NCI-H2196 (cell line): ENCODE data around the gene MBD3L3.
"Not testable (repeated sequence)": the region's sequence is repeated elsewhere in the genome, so short reads cannot be mapped to it uniquely, and the experiment has no call there.

Source experiments
- DNase-seq: peaks from one replicate; lab custom pipeline; 2025; ENCODE audit not compliant: unreplicated experiment; lab: John Stamatoyannopoulos, UW

The MBD3L3 gene

DNA sequence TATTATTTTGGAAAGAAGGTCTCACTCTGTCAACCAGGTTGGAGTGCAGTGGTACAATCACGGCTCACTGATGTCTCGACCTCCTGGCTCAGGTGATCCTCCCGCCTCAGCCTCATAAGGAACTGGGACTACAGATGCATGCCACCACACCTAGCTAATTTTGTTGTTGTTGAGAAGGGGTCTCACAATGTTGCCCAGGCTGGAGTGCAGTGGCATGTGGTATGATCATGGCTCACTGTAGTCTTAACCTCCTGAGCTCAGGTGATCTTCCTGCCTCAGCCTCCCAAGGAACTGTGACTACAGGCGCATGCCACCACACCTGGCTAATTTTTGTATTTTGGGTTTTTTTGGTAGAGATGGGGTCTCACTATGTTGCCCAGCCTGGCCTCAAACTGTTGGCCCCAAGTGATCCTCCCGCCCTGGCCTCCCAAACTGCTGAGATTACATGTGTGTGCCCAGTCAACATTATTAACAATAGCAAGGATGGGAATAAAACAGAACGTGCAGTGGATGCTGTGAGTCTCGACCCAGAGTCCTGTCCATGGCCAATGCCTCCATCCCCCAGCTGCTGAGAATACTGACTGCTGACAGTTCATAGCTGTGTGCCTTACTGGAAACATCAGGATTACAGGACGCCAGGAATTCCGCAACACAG is 5.4 kb upstream of the MBD3L3 start:
- DNase-seq = no peak

DNA sequence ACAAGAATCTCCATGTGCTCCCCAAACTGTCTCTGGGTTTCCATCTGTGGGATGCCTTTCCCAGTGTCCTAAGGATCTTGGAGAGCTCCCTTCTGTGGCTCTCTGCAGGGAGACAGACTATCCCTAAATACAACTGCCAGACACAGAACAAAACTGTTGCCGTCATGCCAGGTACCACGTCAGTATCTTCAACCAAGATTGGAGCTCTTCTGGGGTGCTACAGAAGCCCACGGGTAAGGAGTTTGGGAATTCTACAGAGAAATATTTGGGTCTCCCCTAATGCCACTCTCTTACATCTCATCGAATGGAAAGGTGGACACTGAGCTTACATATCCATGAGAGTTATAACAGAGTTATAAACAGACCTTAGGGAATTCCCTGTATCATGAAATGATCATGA is 4.9 kb upstream of the MBD3L3 start:
- no peak for DNase-seq

DNA sequence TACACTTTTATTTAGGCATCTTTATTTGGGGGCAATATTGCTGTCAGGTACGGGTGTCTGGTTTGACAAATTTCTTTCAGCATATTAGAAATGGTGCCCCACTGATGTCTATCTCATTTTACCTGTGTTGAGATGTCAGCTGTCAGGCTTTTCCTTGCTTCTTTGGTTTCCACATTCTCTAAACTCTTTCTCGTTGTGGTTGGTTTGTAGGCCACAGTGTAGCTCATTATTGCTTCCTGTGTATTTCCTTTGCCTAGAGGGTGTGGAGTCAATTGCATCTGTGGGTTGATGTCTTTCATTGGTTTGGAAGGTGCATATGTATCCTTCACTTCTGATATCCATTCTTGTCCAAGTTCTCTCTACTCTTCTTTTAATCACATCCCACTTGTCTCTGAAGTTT is 1.5 kb upstream of the MBD3L3 start:
- DNase-seq = not testable (repeated sequence)

DNA sequence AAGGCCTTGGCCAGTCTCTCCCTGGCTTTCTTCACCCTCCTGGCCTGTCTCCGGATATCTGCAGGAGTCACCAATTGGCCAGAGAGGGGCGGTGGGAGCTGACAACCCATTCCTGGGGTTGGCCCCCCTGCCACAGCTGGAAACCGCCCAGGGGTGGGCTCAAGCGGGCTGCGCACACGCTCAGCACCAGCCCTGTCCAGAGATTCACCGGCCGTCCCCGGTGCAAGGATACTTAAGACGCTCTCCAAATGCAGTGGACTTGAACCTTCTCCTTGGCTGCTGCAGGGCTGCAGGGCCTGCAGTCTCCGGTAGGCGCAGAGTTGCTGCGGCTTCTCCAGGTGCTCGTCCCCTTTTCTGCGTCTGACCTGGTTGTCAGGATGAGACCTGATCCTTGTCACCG is 2.1 kb downstream of the MBD3L3 start:
- DNase-seq = not testable (repeated sequence)

DNA sequence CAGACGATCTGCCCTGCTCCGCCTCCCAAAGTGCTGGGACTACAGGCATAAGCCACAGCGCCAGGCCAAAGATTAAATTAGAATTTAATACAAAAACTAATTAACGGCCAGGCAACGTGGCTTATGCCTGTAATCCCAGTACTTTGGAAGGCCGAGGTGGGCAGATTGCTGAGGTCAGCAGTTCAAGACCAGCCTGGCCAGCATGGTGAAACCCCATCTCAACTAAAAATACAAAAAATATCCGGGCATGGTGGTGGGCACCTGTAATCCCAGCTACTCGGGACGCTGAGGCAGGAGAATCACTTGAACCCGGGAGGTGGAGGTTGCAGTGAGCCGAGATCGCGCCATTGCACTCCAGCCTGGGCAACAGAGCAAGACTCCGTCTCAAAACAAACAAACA is 2.8 kb downstream of the MBD3L3 start:
- not testable (repeated sequence) for DNase-seq

DNA sequence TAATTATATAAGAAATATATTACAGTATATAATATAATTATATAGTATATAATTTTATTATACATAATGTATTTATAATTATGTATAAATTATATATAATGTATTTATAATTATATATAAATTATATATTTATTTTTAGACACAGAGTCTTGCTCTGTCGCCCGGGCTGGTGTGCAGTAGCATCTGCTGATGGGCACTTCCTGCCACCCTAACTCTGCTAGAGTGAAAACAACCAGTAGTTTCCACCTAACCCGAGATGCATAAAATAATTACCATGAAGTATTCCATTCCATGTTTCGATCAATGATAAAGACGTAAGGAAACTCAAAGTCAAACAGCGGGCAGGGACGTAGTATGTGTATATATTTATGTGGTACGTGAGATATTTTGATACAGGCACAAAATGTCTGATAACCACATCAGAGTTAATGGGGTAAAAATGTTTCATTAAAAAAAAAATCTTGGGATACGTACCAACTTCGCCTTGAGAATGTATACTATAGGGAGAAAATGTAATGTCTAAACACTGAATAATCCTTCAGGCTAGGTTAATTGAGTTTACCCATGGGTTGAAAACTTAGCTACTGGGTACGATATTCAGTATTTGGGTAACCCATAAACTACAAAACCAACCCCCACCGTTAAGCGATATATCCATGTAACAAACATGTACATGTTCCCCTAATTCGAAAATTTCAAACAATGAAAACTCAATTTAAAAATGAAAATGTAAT is 3.7 kb downstream of the MBD3L3 start:
- not testable (repeated sequence) for DNase-seq

DNA sequence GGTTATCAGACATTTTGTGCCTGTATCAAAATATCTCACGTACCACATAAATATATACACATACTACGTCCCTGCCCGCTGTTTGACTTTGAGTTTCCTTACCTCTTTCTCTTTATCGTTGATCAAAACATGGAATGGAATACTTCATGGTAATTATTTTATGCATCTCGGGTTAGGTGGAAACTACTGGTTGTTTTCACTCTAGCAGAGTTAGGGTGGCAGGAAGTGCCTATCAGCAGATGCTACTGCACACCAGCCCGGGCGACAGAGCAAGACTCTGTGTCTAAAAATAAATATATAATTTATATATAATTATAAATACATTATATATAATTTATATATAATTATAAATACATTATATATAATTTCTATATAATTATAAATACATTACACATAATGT is 5.6 kb downstream of the MBD3L3 start:
- not testable (repeated sequence) for DNase-seq

DNA sequence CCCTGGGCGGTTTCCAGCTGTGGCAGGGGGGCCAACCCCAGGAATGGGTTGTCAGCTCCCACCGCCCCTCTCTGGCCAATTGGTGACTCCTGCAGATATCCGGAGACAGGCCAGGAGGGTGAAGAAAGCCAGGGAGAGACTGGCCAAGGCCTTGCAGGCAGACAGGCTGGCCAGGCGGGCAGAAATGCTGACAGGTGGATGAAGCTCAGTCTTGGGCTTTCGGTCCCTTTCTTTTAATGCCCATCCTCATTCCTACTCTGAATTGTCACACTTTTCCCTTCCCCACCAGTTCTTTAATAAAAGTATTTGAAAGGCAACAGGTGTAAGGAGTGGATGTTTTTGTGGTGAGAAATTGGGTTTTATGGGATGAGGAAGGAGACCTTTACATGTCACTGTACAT is 7.1 kb downstream of the MBD3L3 start:
- not testable (repeated sequence) for DNase-seq

DNA sequence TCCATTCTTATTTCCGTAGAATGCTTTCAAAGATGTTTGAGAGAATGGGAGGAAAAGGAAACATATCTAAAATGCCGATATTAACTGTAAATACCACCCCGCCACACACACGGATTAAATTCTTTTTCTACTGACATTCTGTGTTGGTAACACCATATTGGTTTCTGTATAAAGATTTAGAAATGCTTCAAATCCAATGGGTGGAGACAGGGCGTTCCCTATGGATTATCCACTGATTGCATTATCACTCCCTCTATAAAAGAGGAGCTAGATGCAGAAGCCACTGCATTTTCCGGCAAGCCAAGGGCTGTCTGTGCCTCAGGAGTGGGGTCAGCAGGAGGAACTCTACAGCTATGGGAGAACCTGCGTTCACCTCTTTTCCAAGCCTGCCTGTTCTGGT is 9.5 kb downstream of the MBD3L3 start, which contains the start of gene MBD3L2:
Gene MBD3L2 (plus strand): TSS at position 301 of the 400 bp plus-strand sequence. CDS start 53 bp downstream, at position 354.
- not testable (repeated sequence) for DNase-seq

DNA sequence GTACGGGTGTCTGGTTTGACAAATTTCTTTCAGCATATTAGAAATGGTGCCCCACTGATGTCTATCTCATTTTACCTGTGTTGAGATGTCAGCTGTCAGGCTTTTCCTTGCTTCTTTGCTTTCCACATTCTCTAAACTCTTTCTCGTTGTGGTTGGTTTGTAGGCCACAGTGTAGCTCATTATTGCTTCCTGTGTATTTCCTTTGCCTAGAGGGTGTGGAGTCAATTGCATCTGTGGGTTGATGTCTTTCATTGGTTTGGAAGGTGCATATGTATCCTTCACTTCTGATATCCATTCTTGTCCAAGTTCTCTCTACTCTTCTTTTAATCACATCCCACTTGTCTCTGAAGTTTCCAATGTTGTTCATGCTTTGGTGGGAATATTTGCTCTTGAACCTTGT is 16.9 kb downstream of the MBD3L3 start:
- DNase-seq = not testable (repeated sequence)

DNA sequence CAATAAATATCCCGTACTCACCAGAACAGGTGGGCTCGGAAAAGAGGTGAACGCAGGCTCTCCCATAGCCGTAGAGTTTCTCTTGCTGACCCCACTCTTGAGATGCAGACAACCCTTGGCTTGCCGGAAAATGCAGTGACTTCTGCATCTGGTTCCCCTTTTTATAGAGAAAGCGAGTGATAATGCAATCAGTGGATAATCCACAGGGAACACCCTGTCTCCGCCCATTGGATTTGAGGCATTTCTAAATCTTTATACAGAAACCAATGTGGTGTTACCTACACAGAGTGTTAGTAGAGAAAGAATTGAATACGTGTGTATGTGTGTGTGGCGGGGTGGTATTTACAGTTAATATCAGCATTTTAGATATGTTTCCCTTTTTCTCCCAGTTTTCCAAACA is 18.4 kb downstream of the MBD3L3 start, which contains the start of gene MBD3L4:
Gene MBD3L4 (minus strand): TSS at position 101 of the 400 bp plus-strand sequence. CDS start 35 bp downstream, at position 66.
- not testable (repeated sequence) for DNase-seq

DNA sequence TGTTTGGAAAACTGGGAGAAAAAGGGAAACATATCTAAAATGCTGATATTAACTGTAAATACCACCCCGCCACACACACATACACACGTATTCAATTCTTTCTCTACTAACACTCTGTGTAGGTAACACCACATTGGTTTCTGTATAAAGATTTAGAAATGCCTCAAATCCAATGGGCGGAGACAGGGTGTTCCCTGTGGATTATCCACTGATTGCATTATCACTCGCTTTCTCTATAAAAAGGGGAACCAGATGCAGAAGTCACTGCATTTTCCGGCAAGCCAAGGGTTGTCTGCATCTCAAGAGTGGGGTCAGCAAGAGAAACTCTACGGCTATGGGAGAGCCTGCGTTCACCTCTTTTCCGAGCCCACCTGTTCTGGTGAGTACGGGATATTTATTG is 28.2 kb downstream of the MBD3L3 start, which contains the start of gene MBD3L5:
Gene MBD3L5 (plus strand): TSS at position 301 of the 400 bp plus-strand sequence. CDS start 34 bp downstream, at position 335.
- DNase-seq = not testable (repeated sequence)

DNA sequence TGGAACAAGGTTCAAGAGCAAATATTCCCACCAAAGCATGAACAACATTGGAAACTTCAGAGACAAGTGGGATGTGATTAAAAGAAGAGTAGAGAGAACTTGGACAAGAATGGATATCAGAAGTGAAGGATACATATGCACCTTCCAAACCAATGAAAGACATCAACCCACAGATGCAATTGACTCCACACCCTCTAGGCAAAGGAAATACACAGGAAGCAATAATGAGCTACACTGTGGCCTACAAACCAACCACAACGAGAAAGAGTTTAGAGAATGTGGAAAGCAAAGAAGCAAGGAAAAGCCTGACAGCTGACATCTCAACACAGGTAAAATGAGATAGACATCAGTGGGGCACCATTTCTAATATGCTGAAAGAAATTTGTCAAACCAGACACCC is 29.7 kb downstream of the MBD3L3 start:
- not testable (repeated sequence) for DNase-seq

DNA sequence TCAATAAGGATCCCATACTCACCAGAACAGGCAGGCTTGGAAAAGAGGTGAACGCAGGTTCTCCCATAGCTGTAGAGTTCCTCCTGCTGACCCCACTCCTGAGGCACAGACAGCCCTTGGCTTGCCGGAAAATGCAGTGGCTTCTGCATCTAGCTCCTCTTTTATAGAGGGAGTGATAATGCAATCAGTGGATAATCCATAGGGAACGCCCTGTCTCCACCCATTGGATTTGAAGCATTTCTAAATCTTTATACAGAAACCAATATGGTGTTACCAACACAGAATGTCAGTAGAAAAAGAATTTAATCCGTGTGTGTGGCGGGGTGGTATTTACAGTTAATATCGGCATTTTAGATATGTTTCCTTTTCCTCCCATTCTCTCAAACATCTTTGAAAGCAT is 37.1 kb downstream of the MBD3L3 start, which contains the start of gene MBD3L2B:
Gene MBD3L2B (minus strand): TSS at position 101 of the 400 bp plus-strand sequence. CDS start 34 bp downstream, at position 67.
- not testable (repeated sequence) for DNase-seq

DNA sequence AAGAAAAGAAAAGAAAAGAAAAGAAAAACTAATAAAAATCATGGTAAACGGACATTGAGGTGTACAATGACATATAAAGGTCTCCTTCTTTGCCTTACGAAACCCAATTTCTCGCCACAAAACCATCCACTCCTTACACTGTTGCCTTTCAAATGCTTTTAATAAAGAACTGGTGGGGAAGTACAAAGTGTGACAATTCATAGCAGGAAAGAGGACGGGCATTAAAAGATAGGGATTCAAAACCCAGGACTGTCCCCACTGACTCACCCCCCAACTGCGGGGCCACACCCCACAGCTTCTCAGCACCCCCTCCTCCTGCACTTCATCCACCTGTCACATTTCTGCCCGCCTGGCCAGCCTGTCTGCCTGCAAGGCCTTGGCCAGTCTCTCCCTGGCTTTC is 39.6 kb downstream of the MBD3L3 start:
- DNase-seq = no peak

DNA sequence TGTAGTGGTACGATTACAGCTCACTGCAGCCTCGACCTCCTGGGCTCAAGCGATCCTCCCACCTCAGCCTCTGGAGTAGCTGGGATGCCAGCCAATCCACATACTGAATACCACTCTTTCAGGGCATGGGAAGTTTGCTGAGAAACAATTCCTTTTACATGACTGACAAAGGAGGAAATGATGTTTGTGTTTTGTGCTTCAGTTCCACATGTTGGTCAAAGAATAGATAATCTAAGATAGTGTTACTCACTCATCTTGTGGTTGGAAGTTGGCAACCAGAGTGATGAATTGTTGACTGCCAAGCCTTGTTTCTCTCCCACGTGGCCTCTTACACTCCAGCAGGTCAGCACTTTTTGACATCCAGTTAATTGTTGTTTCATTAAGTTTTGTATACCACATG is 44.8 kb downstream of the MBD3L3 start:
- no peak for DNase-seq

DNA sequence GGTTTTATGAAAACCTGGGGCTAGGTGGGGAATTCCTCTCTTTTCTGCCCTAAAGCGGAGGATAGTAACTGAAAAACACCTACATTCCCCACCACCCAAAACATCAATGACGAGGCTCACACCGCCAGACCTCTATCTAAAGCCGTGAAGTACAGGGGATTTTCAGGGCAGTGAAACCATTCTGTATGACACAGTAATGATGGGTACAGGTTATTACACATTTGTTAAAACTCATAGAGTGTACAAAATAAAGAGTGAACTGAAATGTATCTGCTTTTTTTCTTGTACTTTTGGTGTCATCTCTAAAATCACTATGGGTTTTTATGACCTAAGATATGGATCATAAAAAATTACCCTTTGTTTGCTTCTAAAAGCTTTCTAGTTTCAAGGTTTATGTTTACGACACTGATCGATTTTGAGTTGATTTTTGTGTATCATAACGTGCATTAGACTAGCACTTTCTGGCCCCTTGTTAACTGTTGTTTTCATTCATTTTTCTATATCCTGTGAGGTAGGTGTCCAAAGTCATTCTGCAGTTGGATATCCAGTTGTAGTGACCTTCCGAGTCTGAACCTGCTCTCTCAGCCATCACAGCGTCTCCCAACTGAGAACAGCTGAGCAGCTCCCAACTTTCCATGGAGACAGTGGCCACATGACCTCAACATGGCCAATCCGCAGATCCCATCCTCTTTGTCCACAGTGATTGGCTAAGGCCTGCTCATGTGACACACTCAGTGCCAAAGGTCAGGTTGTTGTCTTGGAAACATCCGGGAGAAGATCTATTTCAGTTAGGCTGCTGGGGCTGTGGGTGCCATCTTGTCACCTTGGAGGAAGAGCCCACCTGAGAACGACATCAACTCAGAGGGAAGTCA is 47.5 kb downstream of the MBD3L3 start:
- DNase-seq = no peak

DNA sequence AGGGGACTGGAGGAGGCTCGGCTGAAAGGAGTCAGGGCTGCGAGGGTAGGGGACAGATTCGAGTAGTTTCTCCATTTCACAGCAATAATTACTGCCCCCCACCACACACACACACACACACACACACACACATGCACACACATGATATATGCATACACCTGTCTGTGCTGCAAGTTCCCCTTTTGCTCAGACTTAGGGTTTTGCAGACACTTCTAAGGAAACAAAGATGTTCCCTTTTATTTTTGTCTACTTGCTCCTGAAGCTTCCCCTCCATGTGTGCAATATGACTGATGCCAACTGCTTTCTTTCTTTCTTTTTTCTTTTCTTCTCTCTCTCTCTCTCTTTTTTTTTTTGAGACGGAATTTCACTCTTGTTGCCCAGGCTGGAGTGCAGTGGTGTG is 50.6 kb downstream of the MBD3L3 start:
- DNase-seq = no peak
